ENCODE results near the gene TMIE.

DNA sequence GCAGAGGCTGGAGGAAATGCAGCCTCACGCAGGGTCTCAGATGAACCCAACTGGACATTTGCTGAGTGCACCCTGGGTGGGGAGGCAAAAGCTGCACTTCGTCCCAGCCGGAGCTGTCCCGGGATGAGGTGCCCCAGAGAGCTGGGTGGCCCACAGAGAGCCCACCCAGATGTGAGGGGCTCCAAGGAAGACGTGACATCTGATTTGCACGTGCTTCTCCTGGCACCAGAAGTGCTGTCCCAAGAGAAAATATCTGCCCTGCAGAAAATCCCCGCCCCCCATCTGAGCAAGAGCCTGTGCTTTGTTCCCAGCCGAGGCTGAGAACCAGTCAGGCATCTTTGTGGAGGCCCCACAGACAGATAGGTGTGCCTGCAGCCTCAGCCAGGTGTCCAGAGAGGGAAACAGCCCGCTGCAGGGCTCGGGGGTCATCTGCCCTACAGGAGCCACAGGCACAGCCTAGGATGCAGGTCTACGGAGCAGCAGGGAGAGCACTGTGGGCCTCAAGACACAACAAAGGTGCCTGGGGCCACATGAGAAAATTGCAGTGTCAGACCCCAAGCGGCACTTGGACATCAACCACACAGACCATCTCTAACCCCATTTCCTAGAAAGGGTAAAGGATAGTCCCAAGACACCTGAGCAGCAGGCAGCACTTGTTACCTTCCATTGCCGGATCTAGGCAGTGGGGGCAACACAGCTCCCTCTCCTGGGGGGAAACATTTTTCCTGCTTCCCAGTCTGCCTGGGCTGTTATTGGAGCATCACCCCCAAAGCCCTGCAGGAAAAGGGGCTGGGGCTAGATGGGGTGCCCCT lies 5.8 kb downstream of the TMIE start:
- TF ChIP-seq, protein P1, sequence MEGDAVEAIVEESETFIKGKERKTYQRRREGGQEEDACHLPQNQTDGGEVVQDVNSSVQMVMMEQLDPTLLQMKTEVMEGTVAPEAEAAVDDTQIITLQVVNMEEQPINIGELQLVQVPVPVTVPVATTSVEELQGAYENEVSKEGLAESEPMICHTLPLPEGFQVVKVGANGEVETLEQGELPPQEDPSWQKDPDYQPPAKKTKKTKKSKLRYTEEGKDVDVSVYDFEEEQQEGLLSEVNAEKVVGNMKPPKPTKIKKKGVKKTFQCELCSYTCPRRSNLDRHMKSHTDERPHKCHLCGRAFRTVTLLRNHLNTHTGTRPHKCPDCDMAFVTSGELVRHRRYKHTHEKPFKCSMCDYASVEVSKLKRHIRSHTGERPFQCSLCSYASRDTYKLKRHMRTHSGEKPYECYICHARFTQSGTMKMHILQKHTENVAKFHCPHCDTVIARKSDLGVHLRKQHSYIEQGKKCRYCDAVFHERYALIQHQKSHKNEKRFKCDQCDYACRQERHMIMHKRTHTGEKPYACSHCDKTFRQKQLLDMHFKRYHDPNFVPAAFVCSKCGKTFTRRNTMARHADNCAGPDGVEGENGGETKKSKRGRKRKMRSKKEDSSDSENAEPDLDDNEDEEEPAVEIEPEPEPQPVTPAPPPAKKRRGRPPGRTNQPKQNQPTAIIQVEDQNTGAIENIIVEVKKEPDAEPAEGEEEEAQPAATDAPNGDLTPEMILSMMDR (IDR thresholded peaks at IDR 0.05), result no peak
- TF ChIP-seq POLR2A (IDR thresholded peaks at IDR 0.05), result no peak
